GM13977 (cell line): Measurements from ENCODE around the gene KISS1.

Experiments
- DNase-seq: peaks from one replicate; pipeline ENCODE4 v3.0.0; 2012; ENCODE audit warnings: low spot score
- in situ Hi-C: fragments of 300-500 bp; cut with MboI; formaldehyde crosslinking; loops from one replicate; pipeline ENCODE4 v1.12.0; 2022; ENCODE audit warnings: low sequenced_read_pairs, low pct_unique_long_range_greater_than_20kb, mixed read lengths, inconsistent platforms; ENCODE audit not compliant: unreplicated experiment
- TF ChIP-seq, protein P1 (sequence below): IDR thresholded peaks from 2 replicates; pipeline ENCODE4 v1.5.1; 2012; ENCODE audit warnings: mild to moderate bottlenecking, control low read depth; ENCODE audit not compliant: insufficient read depth; ENCODE audit errors: extremely low read depth, missing control alignments

KISS1 gene

DNA sequence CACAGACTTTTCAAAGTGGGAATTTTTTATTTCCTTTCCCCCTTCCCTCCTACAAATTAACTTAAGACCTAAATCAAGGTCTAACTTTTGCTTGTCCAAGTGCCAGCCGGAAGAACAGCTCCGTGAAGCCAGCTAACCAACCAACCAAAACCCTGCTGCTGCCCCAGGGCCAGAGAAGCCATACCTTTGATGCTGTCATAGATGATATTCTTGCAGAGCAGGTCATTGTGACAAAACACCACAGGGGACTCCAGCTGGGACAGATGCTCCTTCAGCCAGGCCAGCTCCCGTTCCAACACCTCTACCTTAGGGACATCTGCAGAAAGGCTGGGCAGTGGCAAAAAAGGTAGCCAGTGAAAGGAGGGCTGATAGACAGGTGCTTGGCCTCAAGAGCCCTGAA is 55.2 kb downstream of the KISS1 start:
- TF ChIP-seq, protein P1, sequence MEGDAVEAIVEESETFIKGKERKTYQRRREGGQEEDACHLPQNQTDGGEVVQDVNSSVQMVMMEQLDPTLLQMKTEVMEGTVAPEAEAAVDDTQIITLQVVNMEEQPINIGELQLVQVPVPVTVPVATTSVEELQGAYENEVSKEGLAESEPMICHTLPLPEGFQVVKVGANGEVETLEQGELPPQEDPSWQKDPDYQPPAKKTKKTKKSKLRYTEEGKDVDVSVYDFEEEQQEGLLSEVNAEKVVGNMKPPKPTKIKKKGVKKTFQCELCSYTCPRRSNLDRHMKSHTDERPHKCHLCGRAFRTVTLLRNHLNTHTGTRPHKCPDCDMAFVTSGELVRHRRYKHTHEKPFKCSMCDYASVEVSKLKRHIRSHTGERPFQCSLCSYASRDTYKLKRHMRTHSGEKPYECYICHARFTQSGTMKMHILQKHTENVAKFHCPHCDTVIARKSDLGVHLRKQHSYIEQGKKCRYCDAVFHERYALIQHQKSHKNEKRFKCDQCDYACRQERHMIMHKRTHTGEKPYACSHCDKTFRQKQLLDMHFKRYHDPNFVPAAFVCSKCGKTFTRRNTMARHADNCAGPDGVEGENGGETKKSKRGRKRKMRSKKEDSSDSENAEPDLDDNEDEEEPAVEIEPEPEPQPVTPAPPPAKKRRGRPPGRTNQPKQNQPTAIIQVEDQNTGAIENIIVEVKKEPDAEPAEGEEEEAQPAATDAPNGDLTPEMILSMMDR, result no peak
- DNase-seq, result no peak
- in situ Hi-C loops, result no loop called here
